Activated gamma-delta T cell (primary cell): ENCODE data around the gene SLC25A39.
"Not testable (repeated sequence)": the region's sequence is repeated elsewhere in the genome, so short reads cannot be mapped to it uniquely, and the experiment has no call there.

ENCODE experiments used
- DNase-seq: peaks from one replicate; lab custom pipeline; 2025; lab: John Stamatoyannopoulos, UW

The SLC25A39 gene

DNA sequence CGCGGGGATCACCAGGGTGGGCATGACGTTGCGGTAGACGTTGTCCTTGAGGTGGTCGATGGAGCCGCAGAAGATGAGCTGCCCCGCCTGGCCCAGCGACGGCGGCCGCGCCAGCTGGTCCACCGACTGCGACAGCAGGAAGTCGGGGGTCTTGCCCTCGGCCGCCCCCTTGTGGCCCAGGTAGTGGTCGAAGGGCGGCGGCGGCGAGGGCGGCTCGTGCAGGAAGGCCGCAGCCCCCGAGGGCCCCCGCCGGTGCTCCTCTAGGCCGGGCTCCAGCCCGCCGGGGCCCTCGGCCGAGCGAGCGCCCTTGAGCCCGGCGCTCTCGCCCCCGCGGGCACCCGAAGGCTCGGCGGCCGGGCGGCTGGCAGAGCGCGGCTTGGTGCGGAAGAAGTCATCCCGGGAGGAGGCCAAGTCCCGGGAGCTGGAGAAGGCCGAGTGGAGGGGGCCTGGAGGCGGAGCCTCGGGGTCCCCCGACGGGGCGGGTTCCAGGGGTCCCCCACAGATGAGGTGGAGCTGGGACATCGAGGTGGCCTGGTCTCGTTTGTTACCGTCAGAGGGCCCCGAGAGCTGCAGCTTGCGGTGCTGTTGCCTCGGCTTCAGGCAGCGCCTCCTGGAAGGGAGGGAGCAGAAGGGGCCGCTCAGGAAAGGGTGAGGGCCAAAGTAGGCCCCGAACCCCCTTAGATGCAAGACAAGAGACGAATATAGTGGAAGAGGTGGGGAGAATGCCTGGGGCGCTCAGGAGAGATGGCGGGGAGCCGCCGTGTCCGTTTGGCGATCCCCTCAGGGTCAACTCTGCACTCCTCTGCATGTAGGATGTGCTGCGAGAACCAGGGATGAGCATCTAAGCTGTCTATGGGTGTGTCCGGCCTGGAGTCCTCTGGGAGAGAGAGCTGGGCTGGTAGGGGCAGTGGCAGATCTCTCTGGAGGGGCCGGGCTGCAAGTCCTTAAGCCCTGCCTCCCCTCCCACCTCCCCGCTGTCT lies 30.2 kb upstream of the SLC25A39 start:
- DNase-seq: peak; percentile 37

DNA sequence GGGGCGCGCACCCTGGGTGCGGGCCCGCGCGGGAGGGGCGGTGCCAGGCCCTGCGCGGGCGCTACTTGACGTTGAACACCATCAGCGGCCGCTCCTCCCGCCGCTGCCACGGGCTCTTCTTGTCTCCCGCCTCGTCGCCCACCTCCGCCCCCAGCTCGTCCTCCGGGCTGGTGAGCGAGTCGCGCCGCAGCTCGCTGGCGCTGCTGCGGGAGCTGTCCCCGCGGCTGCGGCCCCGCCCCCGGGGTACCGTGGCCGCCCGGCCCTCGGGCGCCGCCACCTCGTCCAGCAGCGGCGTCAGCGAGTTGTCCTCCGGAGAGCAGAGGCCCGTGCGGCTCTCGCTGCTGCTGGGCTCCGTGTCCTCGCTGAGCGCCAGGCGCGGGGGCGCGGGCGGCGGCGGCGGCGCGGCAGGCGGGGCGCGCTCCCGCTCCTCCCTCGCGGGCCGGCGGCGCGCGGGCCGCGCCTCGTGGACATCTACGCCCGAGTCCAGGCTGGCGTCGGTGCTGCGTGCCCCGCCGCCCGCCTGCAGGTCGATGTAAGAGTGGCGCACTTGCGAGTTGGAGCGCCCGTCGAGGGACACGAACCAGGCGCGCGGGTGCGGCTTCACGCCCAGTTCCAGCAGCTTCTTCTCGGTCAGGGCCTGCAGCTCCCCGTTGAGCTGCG lies 29.2 kb upstream of the SLC25A39 start:
- no peak for DNase-seq

DNA sequence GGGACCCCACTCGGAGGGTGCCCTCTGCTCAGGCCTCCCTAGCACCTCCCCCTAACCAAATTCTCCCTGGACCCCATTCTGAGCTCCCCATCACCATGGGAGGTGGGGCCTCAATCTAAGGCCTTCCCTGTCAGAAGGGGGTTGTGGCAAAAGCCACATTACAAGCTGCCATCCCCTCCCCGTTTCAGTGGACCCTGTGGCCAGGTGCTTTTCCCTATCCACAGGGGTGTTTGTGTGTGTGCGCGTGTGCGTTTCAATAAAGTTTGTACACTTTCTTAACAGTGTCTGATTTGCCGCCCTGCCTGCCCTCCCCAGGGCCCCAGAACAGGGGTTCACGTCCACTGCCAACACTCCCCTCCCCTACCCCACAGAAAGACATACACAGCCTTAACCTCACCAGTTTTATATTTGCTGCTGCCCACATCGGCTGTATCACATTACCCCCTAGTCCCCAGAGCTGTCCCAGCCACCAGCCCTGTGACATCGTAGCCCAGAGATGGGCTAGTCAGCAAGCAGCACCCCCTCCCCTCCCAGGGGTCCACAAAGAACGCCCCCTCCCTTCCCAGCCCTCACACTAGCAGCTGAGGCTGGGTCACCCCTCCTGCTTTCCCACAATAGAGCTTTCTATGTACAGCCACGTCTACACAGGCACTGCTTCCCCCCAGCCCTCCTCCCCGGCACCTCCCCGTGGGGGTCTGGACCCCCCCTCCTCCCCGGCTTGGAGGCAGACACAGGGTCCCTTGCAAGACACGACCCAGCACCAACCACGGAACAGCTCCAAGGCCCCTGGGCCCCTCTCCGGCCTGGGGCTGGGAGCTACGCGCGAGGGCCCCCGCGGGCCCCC lies 28.4 kb upstream of the SLC25A39 start:
- DNase-seq: no peak

DNA sequence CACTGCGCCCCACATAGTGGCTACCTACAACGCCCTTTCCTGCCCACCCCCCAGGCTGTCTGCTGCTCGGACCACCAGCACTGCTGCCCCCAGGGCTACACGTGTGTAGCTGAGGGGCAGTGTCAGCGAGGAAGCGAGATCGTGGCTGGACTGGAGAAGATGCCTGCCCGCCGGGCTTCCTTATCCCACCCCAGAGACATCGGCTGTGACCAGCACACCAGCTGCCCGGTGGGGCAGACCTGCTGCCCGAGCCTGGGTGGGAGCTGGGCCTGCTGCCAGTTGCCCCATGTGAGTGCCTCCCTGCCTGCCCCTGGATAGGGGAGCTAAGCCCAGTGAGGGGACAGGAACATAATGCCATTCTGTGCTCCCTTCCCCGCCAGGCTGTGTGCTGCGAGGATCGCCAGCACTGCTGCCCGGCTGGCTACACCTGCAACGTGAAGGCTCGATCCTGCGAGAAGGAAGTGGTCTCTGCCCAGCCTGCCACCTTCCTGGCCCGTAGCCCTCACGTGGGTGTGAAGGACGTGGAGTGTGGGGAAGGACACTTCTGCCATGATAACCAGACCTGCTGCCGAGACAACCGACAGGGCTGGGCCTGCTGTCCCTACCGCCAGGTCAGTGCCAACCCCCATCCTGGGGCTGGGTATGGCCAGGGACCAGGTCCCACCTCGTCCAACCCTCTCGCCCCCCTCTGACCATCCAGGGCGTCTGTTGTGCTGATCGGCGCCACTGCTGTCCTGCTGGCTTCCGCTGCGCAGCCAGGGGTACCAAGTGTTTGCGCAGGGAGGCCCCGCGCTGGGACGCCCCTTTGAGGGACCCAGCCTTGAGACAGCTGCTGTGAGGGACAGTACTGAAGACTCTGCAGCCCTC lies 27.6 kb upstream of the SLC25A39 start:
- DNase-seq: no peak

DNA sequence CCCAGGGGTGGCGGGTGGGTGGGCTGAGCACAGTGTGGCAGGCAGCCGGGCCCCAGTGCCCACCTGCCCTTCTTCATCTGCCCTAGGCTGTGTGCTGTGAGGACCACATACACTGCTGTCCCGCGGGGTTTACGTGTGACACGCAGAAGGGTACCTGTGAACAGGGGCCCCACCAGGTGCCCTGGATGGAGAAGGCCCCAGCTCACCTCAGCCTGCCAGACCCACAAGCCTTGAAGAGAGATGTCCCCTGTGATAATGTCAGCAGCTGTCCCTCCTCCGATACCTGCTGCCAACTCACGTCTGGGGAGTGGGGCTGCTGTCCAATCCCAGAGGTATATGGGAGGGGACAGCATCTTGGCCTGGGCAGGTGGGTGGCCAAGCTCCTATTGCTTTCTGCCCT lies 26.8 kb upstream of the SLC25A39 start:
- DNase-seq: no peak

DNA sequence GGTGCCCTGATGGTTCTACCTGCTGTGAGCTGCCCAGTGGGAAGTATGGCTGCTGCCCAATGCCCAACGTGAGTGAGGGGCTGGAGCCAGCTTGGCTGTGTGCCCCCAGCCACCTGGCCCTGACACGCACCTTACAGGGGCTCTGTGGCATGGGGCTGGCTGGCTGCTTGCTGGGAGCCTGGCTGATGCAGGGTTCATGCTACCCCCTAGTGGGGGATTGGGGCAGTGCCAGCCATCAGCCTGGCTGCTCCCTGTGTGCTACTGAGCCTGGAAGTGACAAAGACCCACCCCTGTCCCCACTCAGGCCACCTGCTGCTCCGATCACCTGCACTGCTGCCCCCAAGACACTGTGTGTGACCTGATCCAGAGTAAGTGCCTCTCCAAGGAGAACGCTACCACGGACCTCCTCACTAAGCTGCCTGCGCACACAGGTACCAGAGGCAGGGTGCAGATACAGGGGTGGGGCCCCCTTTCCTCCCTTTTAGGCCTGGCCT lies 26.2 kb upstream of the SLC25A39 start:
- DNase-seq: no peak

DNA sequence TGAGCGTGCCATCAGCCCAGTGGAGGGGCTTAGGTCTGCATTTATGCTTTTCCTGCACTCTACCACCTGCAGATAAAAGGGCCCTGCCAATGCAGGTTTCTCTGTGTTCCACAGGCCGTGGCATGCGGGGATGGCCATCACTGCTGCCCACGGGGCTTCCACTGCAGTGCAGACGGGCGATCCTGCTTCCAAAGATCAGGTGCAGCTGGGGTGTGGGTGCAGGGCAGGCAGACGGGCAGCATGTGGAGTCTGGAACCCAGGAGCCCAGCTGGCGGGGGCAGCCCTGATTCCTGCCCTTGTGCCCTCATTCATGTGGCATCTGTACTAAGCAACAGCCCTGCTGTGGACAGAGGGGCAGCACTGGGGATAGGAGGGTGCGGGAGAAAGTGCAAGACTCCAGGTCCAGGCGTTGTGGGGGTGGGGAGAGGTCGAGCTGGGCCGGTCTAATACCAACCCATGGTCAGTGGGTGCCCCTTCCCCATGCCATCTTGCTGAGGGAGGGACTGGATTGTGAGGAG lies 25.0 kb upstream of the SLC25A39 start:
- no peak for DNase-seq

DNA sequence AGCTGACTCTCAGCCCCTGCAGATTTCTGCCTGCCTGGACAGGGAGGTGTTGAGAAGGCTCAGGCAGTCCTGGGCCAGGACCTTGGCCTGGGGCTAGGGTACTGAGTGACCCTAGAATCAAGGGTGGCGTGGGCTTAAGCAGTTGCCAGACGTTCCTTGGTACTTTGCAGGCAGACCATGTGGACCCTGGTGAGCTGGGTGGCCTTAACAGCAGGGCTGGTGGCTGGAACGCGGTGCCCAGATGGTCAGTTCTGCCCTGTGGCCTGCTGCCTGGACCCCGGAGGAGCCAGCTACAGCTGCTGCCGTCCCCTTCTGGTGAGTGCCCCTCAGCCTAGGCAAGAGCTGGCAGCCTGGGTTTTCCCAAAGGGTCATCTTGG lies 24.4 kb upstream of the SLC25A39 start:
- no peak for DNase-seq

DNA sequence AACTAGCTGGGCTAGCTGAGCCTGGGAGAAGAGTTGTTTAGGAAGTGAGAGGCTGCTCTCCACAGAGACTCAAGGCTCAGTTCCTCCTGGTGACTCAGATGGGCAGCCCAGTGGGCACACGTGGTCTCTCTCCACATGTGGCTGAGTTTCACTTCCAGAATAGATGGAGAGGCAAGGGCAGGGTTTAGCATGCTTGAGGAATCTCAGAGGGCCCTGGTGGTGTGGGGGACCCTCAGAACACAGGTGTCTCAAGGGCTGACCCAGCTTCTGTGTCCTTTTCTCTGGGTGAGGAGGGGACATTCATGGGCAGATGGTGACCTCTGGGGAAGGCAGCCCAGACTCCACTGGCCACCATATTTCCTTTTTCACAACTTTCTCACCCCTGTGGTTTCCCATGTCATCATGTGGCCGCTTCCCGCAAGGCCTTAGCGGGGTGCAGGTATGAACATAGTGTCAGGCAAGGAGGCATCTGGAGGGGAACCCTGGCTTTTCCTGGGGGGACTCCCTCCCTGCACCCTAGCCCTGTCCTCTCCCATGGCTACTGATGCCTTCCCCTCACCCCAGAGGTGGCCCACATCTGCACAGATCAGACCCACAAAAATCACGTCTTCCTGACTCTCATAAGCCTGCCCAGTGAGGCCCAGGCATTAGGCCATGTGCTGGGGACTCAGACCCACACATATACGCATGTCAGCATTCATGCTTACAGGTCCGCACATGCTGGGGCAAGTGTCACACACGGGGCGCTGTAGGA lies 23.8 kb upstream of the SLC25A39 start:
- DNase-seq: no peak

DNA sequence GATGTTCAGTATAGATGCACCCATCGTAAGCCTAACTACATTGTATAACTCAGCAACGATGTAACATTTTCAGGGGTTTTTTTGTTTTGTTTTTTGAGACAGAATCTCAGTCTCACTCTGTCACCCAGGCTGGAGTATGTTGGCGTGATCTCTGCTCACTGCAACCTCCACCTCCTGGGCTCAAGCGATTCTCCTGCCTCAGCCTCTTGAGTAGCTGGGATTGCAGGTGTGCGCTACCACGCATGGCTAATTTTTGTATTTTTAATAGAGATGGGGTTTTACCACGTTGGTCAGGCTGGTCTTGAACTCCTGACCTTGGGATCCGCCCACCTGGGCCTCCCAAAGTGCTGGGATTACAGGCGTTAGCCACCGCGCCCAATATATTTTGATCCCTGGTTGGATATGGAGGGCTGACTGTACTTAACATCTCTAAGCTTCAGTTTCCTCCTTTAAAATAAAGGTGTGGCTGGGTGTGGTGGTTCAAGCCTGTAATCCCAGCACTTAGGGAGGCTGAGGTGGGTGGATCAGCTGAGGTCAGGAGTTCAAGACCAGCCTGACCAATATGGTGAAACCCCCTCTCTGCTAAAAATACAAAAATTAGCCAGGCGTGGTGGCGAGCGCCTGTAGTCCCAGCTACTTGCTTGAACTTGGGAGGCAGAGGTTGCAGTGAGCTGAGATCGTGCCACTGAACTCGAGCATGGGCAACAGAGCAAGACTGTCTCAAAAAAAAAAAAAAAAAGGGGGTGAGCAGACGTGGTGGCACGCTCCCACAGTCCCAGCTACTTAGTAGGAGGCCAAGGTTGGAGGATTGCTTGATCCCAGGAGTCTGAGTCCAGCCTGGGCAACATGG lies 22.8 kb upstream of the SLC25A39 start:
- DNase-seq: not testable (repeated sequence)

DNA sequence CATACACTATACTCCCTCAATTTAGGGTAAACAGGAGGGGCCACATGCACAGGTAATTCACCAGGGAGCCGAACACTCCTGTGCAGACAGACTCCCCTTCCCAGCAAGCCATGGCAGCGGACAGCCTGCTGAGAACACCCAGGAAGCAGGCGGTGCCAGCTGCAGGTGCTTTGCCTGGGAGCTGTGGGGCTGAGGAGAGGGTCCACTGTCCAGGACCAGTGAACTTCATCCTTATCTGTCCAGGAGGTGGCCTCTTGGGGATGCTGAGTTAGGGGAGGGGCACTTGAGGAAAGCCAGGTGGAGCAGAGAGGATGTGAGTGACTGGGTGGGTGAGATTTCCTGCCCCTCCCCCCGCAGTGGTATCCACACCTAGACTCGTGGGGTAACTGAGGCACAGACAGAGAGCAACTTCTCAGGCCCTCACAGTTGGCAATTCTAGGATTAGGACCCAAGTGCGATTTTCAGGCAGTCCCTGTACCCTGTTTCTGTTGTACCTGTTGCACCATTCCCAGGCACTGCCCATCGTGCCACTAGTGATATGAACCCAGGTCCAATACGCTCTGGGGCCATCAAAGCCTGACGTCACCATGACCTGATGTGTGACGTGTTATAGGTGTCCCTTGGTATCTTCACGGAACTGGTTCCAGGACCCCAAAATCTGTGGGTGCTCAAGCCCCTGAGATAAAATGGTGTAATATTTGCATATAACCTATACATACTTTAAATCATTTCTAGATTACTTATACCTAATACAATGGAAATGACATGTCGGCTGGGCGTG lies 21.6 kb upstream of the SLC25A39 start:
- DNase-seq: no peak

DNA sequence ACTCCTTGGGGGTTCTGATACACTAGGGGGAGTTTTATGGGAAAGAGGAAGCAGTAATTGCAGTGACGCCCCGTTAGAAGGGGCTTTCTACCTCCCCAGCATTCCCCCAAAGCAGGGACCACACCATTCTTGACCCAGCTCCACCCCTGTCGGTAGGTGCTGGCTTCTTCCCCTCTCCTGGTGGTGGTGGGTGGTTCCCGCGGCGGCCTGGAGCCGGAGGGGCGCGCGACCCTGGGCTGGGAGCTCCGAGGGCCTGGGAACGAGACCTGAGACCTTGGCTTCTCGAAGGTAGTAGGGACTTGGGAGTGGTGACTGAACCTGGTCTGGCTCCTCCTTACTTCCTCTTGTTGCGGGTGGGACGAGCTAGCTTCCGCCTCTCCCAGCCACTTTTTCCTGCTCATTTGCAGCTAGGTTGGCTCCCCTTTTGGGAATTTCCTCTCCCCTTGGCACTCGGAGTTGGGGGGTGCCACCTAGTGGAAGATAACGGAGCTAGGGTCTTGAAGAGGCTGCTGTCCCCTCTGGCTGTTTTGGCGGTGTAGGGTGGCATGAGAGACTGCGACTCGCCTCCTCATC lies 20.9 kb upstream of the SLC25A39 start:
- DNase-seq: no peak

DNA sequence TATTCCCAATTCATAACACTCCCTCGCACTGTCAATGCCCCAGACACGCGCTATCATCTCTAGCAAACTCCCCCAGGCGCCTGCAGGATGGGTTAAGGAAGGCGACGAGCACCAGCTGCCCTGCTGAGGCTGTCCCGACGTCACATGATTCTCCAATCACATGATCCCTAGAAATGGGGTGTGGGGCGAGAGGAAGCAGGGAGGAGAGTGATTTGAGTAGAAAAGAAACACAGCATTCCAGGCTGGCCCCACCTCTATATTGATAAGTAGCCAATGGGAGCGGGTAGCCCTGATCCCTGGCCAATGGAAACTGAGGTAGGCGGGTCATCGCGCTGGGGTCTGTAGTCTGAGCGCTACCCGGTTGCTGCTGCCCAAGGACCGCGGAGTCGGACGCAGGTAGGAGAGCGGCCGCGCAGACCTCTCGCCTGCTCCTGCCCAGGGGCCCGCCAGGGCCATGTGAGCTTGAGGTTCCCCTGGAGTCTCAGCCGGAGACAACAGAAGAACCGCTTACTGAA lies 20.4 kb upstream of the SLC25A39 start, which contains the start of gene GRN:
GRN (plus strand) TSS at position 364 of the 515 bp plus-strand sequence. CDS start 3,863 bp downstream, outside the sequence.
- DNase-seq: peak; percentile 31

DNA sequence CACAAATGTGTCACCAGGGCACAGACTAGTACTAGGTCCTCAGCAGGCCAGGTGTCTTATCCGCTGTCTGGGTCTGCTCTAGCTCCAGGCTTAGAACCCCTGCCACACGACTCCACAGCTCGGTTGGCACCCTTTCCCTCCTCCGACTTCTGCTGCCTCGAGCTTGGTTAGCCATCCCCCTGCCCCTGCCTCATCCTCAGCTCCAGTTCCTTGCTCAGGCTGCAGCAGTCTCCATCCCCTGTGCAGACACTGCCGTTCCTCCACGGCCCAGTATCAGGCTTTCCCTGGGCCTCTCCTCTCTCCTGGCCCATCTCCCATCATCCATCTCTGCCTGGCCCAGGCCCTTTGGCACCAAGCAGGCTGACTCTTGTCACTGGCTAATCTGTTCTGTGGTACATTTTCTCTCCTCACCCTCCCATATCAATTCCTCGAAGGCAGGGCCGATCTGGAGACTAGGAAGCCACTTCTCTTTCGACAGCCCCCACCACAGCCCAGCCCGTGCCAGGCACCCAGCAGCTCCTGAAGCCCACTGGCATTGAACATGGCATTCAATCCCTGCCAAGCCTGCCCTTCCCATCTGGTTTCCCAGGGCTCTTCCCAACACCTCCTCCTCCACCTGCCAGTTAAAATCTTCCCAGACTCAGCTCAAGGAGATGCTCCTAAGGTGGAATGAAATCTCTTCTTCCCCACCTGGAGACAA lies 19.0 kb upstream of the SLC25A39 start:
- DNase-seq: no peak

DNA sequence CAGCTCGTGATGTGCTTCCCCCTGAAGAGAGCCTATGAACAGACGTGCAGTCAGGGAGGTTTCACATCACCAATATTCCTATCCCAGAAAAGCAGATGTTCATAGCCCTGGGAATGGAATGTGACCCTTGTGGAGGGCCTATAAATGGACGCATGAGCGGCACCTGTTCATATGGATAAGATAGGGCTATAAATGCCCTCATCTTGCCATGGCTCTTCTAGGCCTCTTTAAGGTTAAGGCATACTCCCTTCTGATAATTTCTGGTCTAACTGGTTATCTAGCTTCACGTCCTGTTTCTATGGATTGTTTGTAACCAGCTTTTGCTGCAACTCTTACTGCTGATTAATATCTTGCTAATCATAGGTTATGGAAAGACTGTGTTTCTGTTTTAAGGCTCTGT lies 15.9 kb upstream of the SLC25A39 start:
- not testable (repeated sequence) for DNase-seq

DNA sequence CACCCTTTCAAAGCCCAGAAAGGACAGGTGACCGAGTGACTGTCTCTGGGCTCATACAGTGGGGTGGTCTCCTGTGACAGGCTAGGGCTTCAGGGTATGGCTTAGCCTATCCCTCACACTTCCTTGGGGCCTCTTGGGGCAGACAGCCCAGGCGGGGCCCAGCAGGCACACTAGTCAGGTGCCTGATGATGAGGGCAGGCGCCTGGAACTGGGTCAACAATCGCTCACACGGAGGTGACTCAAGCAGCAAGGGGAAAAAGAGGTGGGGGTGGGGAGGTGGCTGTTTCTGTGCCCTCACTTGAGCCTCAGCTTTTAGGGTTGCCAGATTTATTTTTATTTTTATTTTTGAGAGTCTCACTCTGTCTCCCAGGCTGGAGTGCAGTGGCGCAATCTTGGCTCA lies 14.1 kb upstream of the SLC25A39 start:
- DNase-seq: no peak

DNA sequence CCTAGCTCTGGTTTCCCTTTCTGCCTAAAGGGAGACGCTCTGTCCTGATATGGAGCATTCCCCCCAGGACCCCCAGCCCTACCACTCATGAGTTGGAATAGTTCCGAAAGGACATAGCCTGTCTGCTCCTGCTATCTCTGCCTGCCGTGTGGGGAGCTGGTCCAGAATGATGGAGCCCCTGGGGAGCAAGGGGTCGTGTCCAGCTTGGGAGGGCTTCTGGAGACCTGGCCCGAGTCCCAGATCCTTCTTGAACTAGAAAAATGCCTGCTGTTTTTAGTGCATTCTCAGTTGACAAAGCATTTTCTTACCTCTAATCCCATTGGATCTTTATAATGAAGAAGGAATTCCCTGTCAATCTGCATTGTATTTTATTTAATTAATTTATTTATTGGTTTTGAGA lies 11.3 kb upstream of the SLC25A39 start:
- no peak for DNase-seq
